AG09309 (cell line): Measurements from ENCODE around the gene GMCL2.
A peak's percentile ranks its signal among the peaks of the same experiment; 100 is the strongest.

Source experiments
- DNase-seq: peaks from one replicate; pipeline ENCODE4 v3.0.0-alpha.2; 2010; ENCODE audit warnings: low read depth
- H3K4me3 ChIP-seq: 2 replicates; pipeline ENCODE4 v1.5.1; 2011; ENCODE audit warnings: mild to moderate bottlenecking, low read depth, low read length, moderate library complexity; ENCODE audit not compliant: control insufficient read depth
- CTCF ChIP-seq: IDR thresholded peaks from 2 replicates; pipeline ENCODE4 v1.5.1; 2011; ENCODE audit warnings: mild to moderate bottlenecking, low read depth, low read length, inconsistent platforms; ENCODE audit not compliant: insufficient read depth, control insufficient read depth; ENCODE audit errors: missing control alignments

GMCL2 gene

GRCh38 chr5:178150977-178151734, 36.0 kb downstream of the GMCL2 start:
- no peak for DNase-seq
- no peak for TF ChIP-seq CTCF
- no peak overlapping the region for H3K4me3 ChIP-seq

- H3K4me3 ChIP-seq, result no peak overlapping the region
- no peak for DNase-seq
- TF ChIP-seq CTCF, result no peak
Measured at GRCh38 chr5:178149199-178149932, 37.8 kb downstream of the GMCL2 start.

GRCh38 chr5:178147406-178147805, 39.8 kb downstream of the GMCL2 start:
- no peak for DNase-seq
- TF ChIP-seq CTCF, result no peak
- H3K4me3 ChIP-seq, result no peak overlapping the region

- TF ChIP-seq CTCF, result peak; percentile 77
- no peak for DNase-seq
- H3K4me3 ChIP-seq, result no peak overlapping the region
Measured at GRCh38 chr5:178145965-178146820, 41.0 kb downstream of the GMCL2 start.

GRCh38 chr5:178143901-178144300, 43.3 kb downstream of the GMCL2 start:
- no peak for DNase-seq
- TF ChIP-seq CTCF, result no peak
- H3K4me3 ChIP-seq, result no peak overlapping the region

- no peak for TF ChIP-seq CTCF
- DNase-seq, result no peak
- H3K4me3 ChIP-seq, result no peak overlapping the region
Measured at GRCh38 chr5:178143246-178143645, 43.9 kb downstream of the GMCL2 start.
